ENCODE data around the gene CCDC110. TPM values are rescaled to one million over a fixed set of nuclear protein-coding genes. Genes with fewer than 3 reads are reported as not detected.

Gene CCDC110
- total and polyA plus RNA-seq, 2 of the 13 experiments (the other 11 are each of a cell fraction or from before 2014, with no cell fraction given), result not detected

DNA sequence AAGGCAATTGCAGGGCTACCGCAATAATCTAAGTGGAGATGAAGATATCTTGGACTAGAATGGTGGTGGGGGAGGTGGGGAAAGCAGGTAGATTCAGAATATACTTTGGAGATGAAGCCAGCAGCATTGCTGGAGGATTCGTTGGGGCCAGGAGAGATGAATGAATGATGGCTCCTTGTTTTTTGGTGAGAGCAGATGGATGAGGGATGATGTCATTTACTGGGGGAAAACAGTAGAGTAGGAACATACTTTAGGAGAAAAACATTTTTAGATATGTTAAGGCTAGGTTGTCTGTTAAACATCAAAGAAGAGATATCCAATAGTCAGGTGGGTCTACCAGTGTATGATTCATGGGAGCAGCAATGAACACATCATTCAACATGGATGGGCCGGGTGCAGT, 5.8 kb downstream of the CCDC110 start:
- TF ChIP-seq ZNF225 (CRISPR knock-in tag; IDR thresholded peaks at IDR 0.05) (no peak), ATF7 (IDR thresholded peaks at IDR 0.05) (peak; percentile 73), ATF7 (CRISPR knock-in tag; IDR thresholded peaks at IDR 0.05) (no peak)
- TF ChIP-seq, protein P1, sequence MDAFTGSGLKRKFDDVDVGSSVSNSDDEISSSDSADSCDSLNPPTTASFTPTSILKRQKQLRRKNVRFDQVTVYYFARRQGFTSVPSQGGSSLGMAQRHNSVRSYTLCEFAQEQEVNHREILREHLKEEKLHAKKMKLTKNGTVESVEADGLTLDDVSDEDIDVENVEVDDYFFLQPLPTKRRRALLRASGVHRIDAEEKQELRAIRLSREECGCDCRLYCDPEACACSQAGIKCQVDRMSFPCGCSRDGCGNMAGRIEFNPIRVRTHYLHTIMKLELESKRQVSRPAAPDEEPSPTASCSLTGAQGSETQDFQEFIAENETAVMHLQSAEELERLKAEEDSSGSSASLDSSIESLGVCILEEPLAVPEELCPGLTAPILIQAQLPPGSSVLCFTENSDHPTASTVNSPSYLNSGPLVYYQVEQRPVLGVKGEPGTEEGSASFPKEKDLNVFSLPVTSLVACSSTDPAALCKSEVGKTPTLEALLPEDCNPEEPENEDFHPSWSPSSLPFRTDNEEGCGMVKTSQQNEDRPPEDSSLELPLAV (CRISPR knock-in tag; conservative IDR thresholded peaks at IDR 0.05; ENCODE audit: low read depth), result no peak
- FAIRE-seq (no peak), DNase-seq (ENCODE audit: low spot score) (no peak), ATAC-seq (no peak)
- no peaks in the 10 kb centered on the region for H4K20me1 ChIP-seq (ENCODE audit: insufficient read depth, low read length)
- peaks cover 0 to 59% of the 10 kb centered on the region in 2 experiments; a peak in 3 of 5 replicates for H3K27me3 ChIP-seq (ENCODE audit: control insufficient read depth in 1 of 2, insufficient read depth in 2 of 2, low read length in 2 of 2)
- WGBS (ENCODE audit: low lambda C conversion rate), result 40% methylated on average over 3 of the region's 3 CpGs
- peaks cover 5% of the 10 kb centered on the region for H3K4me1 ChIP-seq (ENCODE audit: insufficient read depth, low read length)
- H3K4me3 ChIP-seq (replicated peaks in 1 of 3; ENCODE audit: insufficient read depth in 1 of 3, low read depth in 2 of 3, low read length in 3 of 3), result no peak overlapping the region
- intact Hi-C loops (cut with micrococcal nuclease; ENCODE audit: unreplicated experiment), result no loop called here
- no peaks in the 10 kb centered on the region for H3K9me3 ChIP-seq (ENCODE audit: low read length)
- no peak overlapping the region for H3K27ac ChIP-seq (ENCODE audit: extremely low read length, insufficient read depth, low read length)
- H3K36me3 ChIP-seq (replicated peaks in 1 of 2; ENCODE audit: control insufficient read depth in 1 of 2, insufficient read depth in 2 of 2, low read length in 2 of 2), result no peaks in the 10 kb centered on the region
- CTCF ChIA-PET (ENCODE audit: low intra/inter-chr PET ratio, low total read pairs), result no interaction called here
- no peak overlapping the region for H3K9ac ChIP-seq (ENCODE audit: insufficient read depth, low read depth, low read length)
- H2AFZ ChIP-seq (ENCODE audit: low read length), result no peak overlapping the region
- no peaks in the 10 kb centered on the region for H3K79me2 ChIP-seq (ENCODE audit: insufficient read depth, low read length)
- POLR2A ChIA-PET, result no interaction called here
- H3K4me2 ChIP-seq (ENCODE audit: low read depth, low read length), result no peak overlapping the region
- in situ Hi-C loops (cut with HindIII; ENCODE audit: extremely low pct_ligation_motif_present, low pct_unique_long_range_greater_than_20kb), result loop anchor here (25.0 kb wide), 1 partner anchor 572 kb away; no protein-coding TSS in a partner anchor
- BruUV-seq (replicated peaks), result no TSS peak

DNA sequence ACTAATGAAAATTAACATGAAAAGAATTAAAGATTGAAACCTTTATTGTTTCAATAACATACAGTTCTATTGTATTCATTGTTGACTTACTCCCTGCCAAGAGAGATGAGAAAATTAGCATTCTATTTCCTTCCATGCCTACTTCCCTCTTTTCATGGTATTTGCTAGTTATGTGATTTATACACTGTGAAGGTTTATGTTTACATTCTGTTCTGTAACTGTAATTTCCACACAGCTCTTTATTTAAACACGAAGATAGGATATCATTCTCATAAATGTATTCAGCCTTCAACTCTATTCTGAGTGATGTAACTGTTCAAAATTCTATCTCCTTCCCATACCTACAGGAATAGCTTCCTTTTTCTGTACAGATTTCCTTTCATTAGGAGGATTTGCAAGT, 6.6 kb downstream of the CCDC110 start:
- H3K27me3 ChIP-seq (ENCODE audit: control insufficient read depth in 1 of 2, insufficient read depth in 2 of 2, low read length in 2 of 2), result peaks cover 0 to 57% of the 10 kb centered on the region in 2 experiments; a peak in 4 of 5 replicates
- ChIA-PET POLR2A (no interaction called here), CTCF (ENCODE audit: low intra/inter-chr PET ratio, low total read pairs) (no interaction called here)
- H4K20me1 ChIP-seq (ENCODE audit: insufficient read depth, low read length), result no peaks in the 10 kb centered on the region
- intact Hi-C loops (cut with micrococcal nuclease; ENCODE audit: unreplicated experiment), result no loop called here
- no peaks in the 10 kb centered on the region for H3K36me3 ChIP-seq (replicated peaks in 1 of 2; ENCODE audit: control insufficient read depth in 1 of 2, insufficient read depth in 2 of 2, low read length in 2 of 2)
- no peak overlapping the region for H3K4me3 ChIP-seq (replicated peaks in 1 of 3; ENCODE audit: insufficient read depth in 1 of 3, low read depth in 2 of 3, low read length in 3 of 3)
- no peaks in the 10 kb centered on the region for H3K9me3 ChIP-seq (ENCODE audit: low read length)
- WGBS (ENCODE audit: low lambda C conversion rate), result 15% methylated on average over 1 of the region's 1 CpG
- ATAC-seq (no peak), FAIRE-seq (no peak), DNase-seq (ENCODE audit: low spot score) (no peak)
- TF ChIP-seq SYNCRIP (IDR thresholded peaks at IDR 0.05; ENCODE audit: insufficient read depth, low read depth, low read length) (no peak), RXRB (CRISPR knock-in tag; IDR thresholded peaks at IDR 0.05; ENCODE audit: borderline replicate concordance) (no peak), ZNF331 (CRISPR knock-in tag; IDR thresholded peaks at IDR 0.05) (no peak)
- no TSS peak for BruUV-seq (replicated peaks)
- H2AFZ ChIP-seq (ENCODE audit: low read length), result no peak overlapping the region
- H3K4me1 ChIP-seq (ENCODE audit: insufficient read depth, low read length), result peaks cover 1% of the 10 kb centered on the region
- H3K4me2 ChIP-seq (ENCODE audit: low read depth, low read length), result no peak overlapping the region
- no peaks in the 10 kb centered on the region for H3K79me2 ChIP-seq (ENCODE audit: insufficient read depth, low read length)
- no peak overlapping the region for H3K27ac ChIP-seq (ENCODE audit: extremely low read length, insufficient read depth, low read length)
- no peak overlapping the region for H3K9ac ChIP-seq (ENCODE audit: insufficient read depth, low read depth, low read length)
- in situ Hi-C loops (cut with HindIII; ENCODE audit: extremely low pct_ligation_motif_present, low pct_unique_long_range_greater_than_20kb), result loop anchor here (25.0 kb wide), 1 partner anchor 572 kb away; no protein-coding TSS in a partner anchor
